Progenitor cell of endocrine pancreas (in vitro differentiated cells): Measurements from ENCODE around the gene ADTRP. TPM values are rescaled to one million over a fixed set of nuclear protein-coding genes. Genes with fewer than 3 reads are reported as not detected.

Source experiments
- DNase-seq: peaks from one replicate; pipeline ENCODE4 v3.0.0; 2021; ENCODE audit warnings: low spot score; ENCODE audit not compliant: unreplicated experiment
- H3K27ac Mint-ChIP-seq: 2 replicates; pipeline ENCODE4 v1.8.0; 2021; ENCODE audit warnings: mild to moderate bottlenecking, moderate library complexity, mixed read lengths
- H3K27me3 Mint-ChIP-seq: 2 replicates; pipeline ENCODE4 v1.8.0; 2021; ENCODE audit warnings: mixed read lengths
- H3K36me3 Mint-ChIP-seq: 2 replicates; pipeline ENCODE4 v1.8.0; 2022; ENCODE audit warnings: mixed read lengths; ENCODE audit not compliant: insufficient read depth
- H3K4me1 Mint-ChIP-seq: 2 replicates; pipeline ENCODE4 v1.8.0; 2021; ENCODE audit warnings: low read depth, mixed read lengths
- H3K4me3 Mint-ChIP-seq: 2 replicates; pipeline ENCODE4 v1.8.0; 2021; ENCODE audit warnings: low read depth, mild to moderate bottlenecking, moderate library complexity, mixed read lengths
- H3K9me3 Mint-ChIP-seq: 2 replicates; pipeline ENCODE4 v1.8.0; 2021; ENCODE audit warnings: low read depth, mixed read lengths
- total RNA-seq: library from RNA; stranded (reverse); gene quantifications from 2 replicates; pipeline ENCODE4 v1.2.1, GENCODE V29; 2021
- TF ChIP-seq, protein P1 (sequence below): fragments of 200-600 bp; sonication (generic); IDR thresholded peaks from one replicate; pipeline ENCODE4 v1.5.0; 2021; ENCODE audit warnings: antibody characterized with exemption, mild to moderate bottlenecking; ENCODE audit not compliant: unreplicated experiment

Gene ADTRP
- total RNA-seq, 1 donor from 2014 or later, result not detected

DNA sequence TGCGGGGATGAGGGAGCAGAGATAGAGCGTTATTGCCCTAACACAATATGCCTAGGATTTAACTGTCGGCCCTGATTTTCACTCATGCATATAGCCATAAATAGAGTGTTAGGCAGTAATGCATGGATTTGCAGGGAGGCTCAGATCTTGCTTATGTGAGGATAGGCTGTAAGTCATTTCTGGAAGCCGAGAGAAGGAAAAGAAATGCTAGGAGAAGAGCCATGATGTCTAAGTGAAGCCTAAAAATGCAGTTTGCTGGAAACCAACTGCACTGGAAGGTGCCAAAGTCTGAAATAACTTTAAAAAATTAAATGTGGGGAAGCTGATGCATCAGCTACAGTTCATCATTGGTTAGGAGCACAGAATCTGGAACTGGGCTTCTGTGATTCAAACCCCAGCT lies 54.3 kb downstream of the ADTRP start:
- TF ChIP-seq, protein P1, sequence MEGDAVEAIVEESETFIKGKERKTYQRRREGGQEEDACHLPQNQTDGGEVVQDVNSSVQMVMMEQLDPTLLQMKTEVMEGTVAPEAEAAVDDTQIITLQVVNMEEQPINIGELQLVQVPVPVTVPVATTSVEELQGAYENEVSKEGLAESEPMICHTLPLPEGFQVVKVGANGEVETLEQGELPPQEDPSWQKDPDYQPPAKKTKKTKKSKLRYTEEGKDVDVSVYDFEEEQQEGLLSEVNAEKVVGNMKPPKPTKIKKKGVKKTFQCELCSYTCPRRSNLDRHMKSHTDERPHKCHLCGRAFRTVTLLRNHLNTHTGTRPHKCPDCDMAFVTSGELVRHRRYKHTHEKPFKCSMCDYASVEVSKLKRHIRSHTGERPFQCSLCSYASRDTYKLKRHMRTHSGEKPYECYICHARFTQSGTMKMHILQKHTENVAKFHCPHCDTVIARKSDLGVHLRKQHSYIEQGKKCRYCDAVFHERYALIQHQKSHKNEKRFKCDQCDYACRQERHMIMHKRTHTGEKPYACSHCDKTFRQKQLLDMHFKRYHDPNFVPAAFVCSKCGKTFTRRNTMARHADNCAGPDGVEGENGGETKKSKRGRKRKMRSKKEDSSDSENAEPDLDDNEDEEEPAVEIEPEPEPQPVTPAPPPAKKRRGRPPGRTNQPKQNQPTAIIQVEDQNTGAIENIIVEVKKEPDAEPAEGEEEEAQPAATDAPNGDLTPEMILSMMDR, result no peak
- no peak for DNase-seq
- H3K4me1 Mint-ChIP-seq, result no peaks in the 10 kb centered on the region
- H3K9me3 Mint-ChIP-seq, result peaks cover 4% of the 10 kb centered on the region
- no peaks in the 10 kb centered on the region for H3K36me3 Mint-ChIP-seq
- no peaks in the 10 kb centered on the region for H3K27me3 Mint-ChIP-seq
- H3K27ac Mint-ChIP-seq, result no peak overlapping the region
- H3K4me3 Mint-ChIP-seq, result no peak overlapping the region

DNA sequence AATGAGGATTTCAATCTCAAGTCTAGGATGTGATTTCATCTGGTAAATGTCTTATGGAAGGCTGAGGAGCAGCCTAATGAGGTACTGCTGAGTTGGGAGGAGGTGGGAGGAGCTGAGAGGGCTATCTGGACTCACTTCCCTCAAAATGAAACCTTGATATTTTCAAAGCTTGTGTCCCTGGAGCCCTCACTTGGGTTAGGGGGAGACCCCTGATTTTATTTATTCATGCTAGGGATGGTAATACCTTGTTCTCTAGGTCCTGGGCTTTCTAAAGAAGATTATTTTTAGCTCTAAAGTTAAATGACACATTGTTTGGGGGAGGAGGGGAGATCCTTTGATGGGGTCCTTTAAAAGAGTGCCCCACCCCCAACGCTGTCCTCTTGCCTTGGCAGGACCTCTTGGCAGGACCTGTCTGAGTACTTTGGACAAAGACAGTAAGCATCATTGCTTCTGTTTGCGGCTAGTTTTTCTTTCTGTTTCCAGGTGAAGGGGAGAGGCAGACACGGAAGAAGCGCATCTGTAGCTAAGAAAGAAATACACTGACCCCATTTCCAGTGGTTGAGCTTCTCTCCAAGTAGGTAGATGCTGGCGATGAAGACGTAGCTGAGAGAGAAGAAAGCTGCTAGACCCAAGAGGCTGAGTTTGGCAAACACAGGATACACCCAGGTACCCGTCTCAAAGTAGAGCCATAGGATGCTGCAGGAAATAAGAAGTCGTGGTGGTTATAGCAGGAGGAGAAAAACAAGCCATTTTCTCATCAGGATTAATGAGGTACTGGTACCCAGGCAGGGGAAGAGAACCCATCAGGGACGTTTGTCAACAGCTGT lies 55.6 kb downstream of the ADTRP start:
- Mint-ChIP-seq H3K36me3 (no peaks in the 10 kb centered on the region), H3K27ac (no peak overlapping the region), H3K27me3 (no peaks in the 10 kb centered on the region), H3K4me3 (no peak overlapping the region), H3K9me3 (peaks cover 4% of the 10 kb centered on the region), H3K4me1 (no peaks in the 10 kb centered on the region)
- TF ChIP-seq, protein P1, result no peak
- no peak for DNase-seq

DNA sequence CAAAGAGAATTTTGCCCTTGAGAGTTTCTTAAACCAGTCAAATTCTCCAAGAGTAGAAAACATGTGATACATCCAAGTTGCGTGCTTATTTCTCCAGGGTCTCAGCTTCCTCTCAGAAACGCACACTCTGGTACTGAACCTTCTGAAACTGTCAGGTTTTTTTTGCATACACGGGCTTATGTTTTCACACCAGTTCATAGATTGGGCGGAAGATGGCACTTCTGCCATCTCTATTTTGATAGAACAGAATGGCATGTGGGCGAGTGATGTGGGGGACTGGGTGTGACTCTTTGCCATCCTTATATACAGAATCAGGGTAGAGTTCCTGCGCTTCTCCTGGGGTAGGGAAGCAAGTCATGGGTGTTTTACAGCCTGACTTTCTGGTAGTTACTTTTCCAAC lies 56.4 kb downstream of the ADTRP start:
- Mint-ChIP-seq H3K36me3 (no peaks in the 10 kb centered on the region), H3K9me3 (peaks cover 4% of the 10 kb centered on the region), H3K27ac (no peak overlapping the region), H3K27me3 (no peaks in the 10 kb centered on the region), H3K4me3 (no peak overlapping the region), H3K4me1 (no peaks in the 10 kb centered on the region)
- TF ChIP-seq, protein P1, result no peak
- no peak for DNase-seq

DNA sequence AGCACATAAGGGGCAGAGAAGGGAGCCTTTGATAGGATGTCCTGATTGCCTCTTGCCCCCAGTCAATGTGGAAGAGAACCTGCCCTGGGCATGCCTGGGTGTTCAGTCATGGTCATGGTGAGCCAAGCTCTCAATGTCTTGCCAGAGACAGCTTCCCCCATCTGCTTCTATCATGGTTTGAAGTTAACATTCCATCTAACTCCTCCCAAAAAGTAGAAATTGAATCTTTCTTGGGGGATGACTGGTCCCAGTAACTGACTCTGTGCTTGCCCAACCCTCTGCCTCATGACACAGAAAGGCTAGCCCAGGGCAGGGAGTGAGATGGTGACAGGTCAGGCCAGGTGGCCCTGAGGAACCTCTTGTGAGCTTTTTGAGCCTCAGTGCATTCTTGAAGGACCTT lies 60.1 kb downstream of the ADTRP start:
- TF ChIP-seq, protein P1, result no peak
- no peak for DNase-seq
- H3K27me3 Mint-ChIP-seq, result no peaks in the 10 kb centered on the region
- peaks cover 2% of the 10 kb centered on the region for H3K4me1 Mint-ChIP-seq
- no peak overlapping the region for H3K4me3 Mint-ChIP-seq
- peaks cover 4% of the 10 kb centered on the region for H3K9me3 Mint-ChIP-seq
- H3K27ac Mint-ChIP-seq, result no peak overlapping the region
- H3K36me3 Mint-ChIP-seq, result no peaks in the 10 kb centered on the region

DNA sequence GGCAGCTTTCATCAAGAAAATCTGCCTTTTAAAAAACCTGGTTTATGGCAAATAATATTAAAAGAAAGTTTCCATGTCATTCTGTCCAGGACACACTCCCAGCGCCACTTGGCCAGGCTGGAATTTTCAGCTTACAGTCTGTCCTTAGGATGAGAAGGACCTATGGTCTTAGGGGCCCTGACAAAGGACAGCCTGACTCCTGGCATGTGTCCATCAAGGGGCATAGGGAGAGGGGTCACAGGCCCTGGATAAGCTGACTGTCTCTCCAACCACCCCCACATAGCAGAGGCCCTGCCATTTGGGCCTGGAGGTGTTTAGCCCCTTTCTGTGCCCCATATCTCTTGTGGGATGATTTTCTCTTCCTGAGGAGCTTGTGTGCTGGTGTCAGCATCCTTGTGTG lies 60.6 kb downstream of the ADTRP start:
- H3K27me3 Mint-ChIP-seq, result no peaks in the 10 kb centered on the region

More for the DNA sequence above, 60.6 kb downstream of the ADTRP start:
- Mint-ChIP-seq H3K9me3 (peaks cover 4% of the 10 kb centered on the region), H3K27ac (no peak overlapping the region), H3K4me3 (no peak overlapping the region), H3K4me1 (peaks cover 2% of the 10 kb centered on the region), H3K36me3 (no peaks in the 10 kb centered on the region)
- no peak for DNase-seq
- TF ChIP-seq, protein P1, result no peak
